Measurements from ENCODE around the gene SMG6. TPM values are rescaled to one million over a fixed set of nuclear protein-coding genes. Genes with fewer than 3 reads are reported as not detected.

Gene SMG6
- total and polyA plus RNA-seq, 8 donors = 8.4 to 19.8 (median 12.1) TPM

- Histone ChIP-seq H3K4me3 (peak overlapping the region in 2 of 4 donors; percentile 69 to 85), H3K4me1 (peaks cover 9 to 13% (median 11%) of the 10 kb centered on the region in 3 donors), H3K27me3 (no peaks in the 10 kb centered on the region), H3K36me3 (no peaks in the 10 kb centered on the region), H3K9me3 (no peaks in the 10 kb centered on the region), H3K27ac (no peak overlapping the region)
- FAIRE-seq (no peak), DNase-seq (no peak), ATAC-seq (no peak)
- 6 to 8% methylated on average over 9 of the region's 9 CpGs for WGBS, 2 donors
- intact Hi-C loops (cut with DNase I) = no loop called here
- TF ChIP-seq CTCF (IDR thresholded peaks at IDR 0.05) = no peak
Measured at GRCh38 chr17:2048805-2049204, 254.8 kb downstream of the SMG6 start.

DNA sequence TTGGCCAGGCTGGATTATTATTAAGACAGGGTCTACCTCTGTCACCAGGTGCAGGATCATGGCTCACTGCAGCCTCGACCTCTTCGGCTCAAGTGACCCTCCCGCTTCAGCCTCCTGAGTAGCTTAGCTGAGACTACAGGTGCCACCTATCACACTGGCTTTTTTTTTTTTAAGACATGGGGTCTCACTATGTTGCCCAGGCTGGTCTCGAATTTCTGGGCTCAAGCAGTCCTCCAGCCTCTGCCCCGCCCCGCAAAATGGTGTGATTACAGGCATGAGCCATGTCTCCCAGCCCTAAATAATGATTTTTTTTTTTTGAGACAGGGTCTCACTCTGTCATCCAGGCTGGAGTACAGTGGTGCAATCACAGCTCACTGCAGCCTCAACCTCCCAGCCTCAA is 256.0 kb downstream of the SMG6 start:
- DNase-seq = no peak
- FAIRE-seq = no peak
- TF ChIP-seq CTCF (IDR thresholded peaks at IDR 0.05) = no peak
- WGBS, 2 donors = 76 to 84% methylated on average over 6 of the region's 6 CpGs
- intact Hi-C loops (cut with DNase I) = no loop called here
- Histone ChIP-seq H3K27ac (no peak overlapping the region), H3K9me3 (no peaks in the 10 kb centered on the region), H3K4me3 (no peak overlapping the region), H3K36me3 (no peaks in the 10 kb centered on the region), H3K4me1 (peaks cover 9 to 17% (median 11%) of the 10 kb centered on the region in 3 donors), H3K27me3 (no peaks in the 10 kb centered on the region)
- no peak for ATAC-seq

DNA sequence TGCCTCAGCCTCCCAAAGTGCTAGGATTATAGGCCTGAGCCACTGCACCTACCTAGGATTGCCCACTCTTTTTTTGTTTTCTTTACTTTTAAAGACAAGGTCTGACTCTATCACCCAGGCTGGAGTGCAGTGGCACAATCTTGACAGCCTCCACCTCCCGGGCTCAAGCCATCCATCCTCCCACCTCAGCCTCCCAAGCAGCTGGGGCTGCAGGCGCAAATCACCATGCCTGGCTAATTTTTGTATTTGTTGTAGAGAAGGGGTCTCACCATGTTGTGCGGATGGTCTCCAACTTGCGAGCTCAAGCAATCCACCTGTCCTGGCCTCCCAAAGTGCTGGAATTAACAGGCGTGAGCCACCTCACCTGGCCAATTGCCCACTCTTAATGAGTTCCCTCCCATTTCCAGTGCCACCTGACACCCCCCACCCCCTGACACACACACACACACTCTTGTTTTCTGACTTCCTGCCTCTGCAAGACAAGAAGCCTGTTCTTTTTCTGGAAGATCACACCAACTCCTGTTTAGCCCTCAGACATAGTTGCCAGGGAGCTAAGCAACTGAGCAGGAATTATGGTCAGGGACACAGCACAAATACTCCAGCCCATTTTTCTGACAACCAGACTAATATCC is 259.2 kb downstream of the SMG6 start:
- ATAC-seq = no peak
- no peak overlapping the region for H3K4me3 ChIP-seq
- no peak overlapping the region for H3K27ac ChIP-seq
- peaks cover 9 to 17% (median 10%) of the 10 kb centered on the region in 3 donors for H3K4me1 ChIP-seq
- H3K27me3 ChIP-seq = no peaks in the 10 kb centered on the region
- no peak for FAIRE-seq
- no peak for TF ChIP-seq CTCF (IDR thresholded peaks at IDR 0.05)
- no peak for DNase-seq
- H3K36me3 ChIP-seq = no peaks in the 10 kb centered on the region
- no peaks in the 10 kb centered on the region for H3K9me3 ChIP-seq
- 92 to 96% methylated on average over 5 of the region's 5 CpGs for WGBS, 2 donors
- intact Hi-C loops (cut with DNase I) = loop anchor here in 1 of 3 donors (5.0 kb wide), 1 partner anchor 137 kb away; no protein-coding TSS in a partner anchor

DNA sequence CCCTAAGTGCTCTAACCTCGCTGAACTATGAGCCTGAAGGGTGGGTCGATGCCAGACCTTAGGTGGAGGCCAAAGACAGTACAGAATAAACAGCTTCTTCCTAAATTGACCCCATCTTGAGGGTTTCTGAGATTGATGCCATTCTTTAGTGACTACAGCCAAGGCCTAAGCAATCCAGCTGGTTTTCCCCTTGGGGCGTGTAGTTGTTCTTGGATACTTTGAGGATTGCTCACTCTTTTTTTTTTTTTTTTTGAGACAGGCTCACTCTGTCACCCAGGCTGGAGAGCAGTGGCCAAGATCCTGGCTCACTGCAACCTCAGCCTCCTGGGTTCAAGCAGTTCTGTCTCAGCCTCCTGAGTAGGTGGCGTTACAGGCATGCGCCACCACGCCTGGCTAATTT is 259.8 kb downstream of the SMG6 start:
- no peak for TF ChIP-seq CTCF (IDR thresholded peaks at IDR 0.05)
- H3K27ac ChIP-seq = no peak overlapping the region
- WGBS, 2 donors = 93 to 94% methylated on average over 6 of the region's 6 CpGs
- no peaks in the 10 kb centered on the region for H3K9me3 ChIP-seq
- peaks cover 4 to 12% (median 4%) of the 10 kb centered on the region in 3 donors for H3K4me1 ChIP-seq
- FAIRE-seq = no peak
- no peak overlapping the region for H3K4me3 ChIP-seq
- no peaks in the 10 kb centered on the region for H3K27me3 ChIP-seq
- no peak for DNase-seq
- intact Hi-C loops (cut with DNase I) = loop anchor here in 1 of 3 donors (5.0 kb wide), 1 partner anchor 136 kb away; no protein-coding TSS in a partner anchor
- no peak for ATAC-seq
- no peaks in the 10 kb centered on the region for H3K36me3 ChIP-seq

DNA sequence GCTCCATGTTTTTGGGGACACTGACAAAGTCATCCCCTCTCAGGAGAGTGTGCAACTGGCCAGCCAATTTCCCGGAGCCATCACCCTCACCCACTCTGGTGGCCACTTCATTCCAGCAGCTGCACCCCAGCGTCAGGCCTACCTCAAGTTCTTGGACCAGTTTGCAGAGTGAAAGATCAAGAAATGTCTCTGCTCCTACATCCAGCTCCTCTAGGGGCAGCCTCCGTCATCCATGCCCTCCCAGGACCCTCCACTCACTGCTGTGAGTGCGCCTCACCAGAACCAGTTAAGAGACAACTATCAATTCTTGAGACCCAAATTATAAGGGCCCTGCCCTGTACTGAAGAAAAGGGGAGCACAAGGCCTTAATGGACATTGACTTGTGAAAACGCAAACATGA is 260.7 kb downstream of the SMG6 start:
- no peaks in the 10 kb centered on the region for H3K9me3 ChIP-seq
- peak overlapping the region in 3 of 4 donors; percentile 63 to 81 (median 73) for H3K4me3 ChIP-seq
- 85 to 88% methylated on average over 5 of the region's 5 CpGs for WGBS, 2 donors
- no peaks in the 10 kb centered on the region for H3K36me3 ChIP-seq
- DNase-seq (no peak), ATAC-seq (no peak), FAIRE-seq (no peak)
- peaks cover 0 to 9% (median 0%) of the 10 kb centered on the region in 3 donors for H3K4me1 ChIP-seq
- peak overlapping the region in 1 of 4 donors; percentile 80 for H3K27ac ChIP-seq
- no peak for TF ChIP-seq CTCF (IDR thresholded peaks at IDR 0.05)
- intact Hi-C loops (cut with DNase I) = loop anchor here in 1 of 3 donors (5.0 kb wide), 1 partner anchor 136 kb away; no protein-coding TSS in a partner anchor
- no peaks in the 10 kb centered on the region for H3K27me3 ChIP-seq
